Esophagus (tissue), 2 donors: ENCODE data around the gene PTPRF. TPM values are rescaled to one million over a fixed set of nuclear protein-coding genes. Genes with fewer than 3 reads are reported as not detected.
"Not testable (repeated sequence)": the region's sequence is repeated elsewhere in the genome, so short reads cannot be mapped to it uniquely, and the experiment has no call there.

ENCODE experiments used
- H3K27ac ChIP-seq, 2 donors: one replicate each; pipeline ENCODE4 v1.5.1; 2013; ENCODE audit warnings: low read depth in 2 of 2, mild to moderate bottlenecking in 2 of 2, inconsistent platforms in 1 of 2, low read length in 1 of 2, moderate library complexity in 1 of 2
- H3K27me3 ChIP-seq, 2 donors: one replicate each; pipeline ENCODE4 v1.6.1; 2013; ENCODE audit warnings: low read length in 2 of 2, control low read depth in 1 of 2, mild to moderate bottlenecking in 1 of 2; ENCODE audit not compliant: insufficient read depth in 2 of 2, control insufficient read depth in 1 of 2
- H3K36me3 ChIP-seq, 2 donors: one replicate each; pipeline ENCODE4 v1.6.1; 2013; ENCODE audit warnings: low read length in 1 of 2; ENCODE audit not compliant: control insufficient read depth in 2 of 2, insufficient read depth in 2 of 2
- H3K4me1 ChIP-seq, 2 donors: one replicate each; pipeline ENCODE4 v1.6.1; 2013; ENCODE audit warnings: low read length in 1 of 2; ENCODE audit not compliant: control insufficient read depth in 2 of 2, insufficient read depth in 2 of 2
- H3K4me3 ChIP-seq, 2 donors: one replicate each; pipeline ENCODE4 v1.5.1; 2013; ENCODE audit warnings: low read length in 2 of 2, mild to moderate bottlenecking in 2 of 2, low read depth in 1 of 2, moderate library complexity in 1 of 2
- H3K9me3 ChIP-seq, 2 donors: one replicate each; pipeline ENCODE4 v1.6.1; 2013; ENCODE audit warnings: mild to moderate bottlenecking in 2 of 2, low read depth in 1 of 2, low read length in 1 of 2, moderate library complexity in 1 of 2; ENCODE audit not compliant: control insufficient read depth in 2 of 2, insufficient read depth in 1 of 2
- WGBS, 2 donors: extraction: QIAGEN DNeasy Blood & Tissue Kit; methylation state at CpG; one replicate each; pipeline ENCODE4 v1.1.7; 2013; 5-methylcytosine and 5-hydroxymethylcytosine counted together
- polyA plus RNA-seq, 2 donors: library from polyadenylated mRNA; stranded (reverse); fragments of 200-250 nt; gene quantifications; one replicate each; pipeline ENCODE4 v1.2.3, GENCODE V29; 2013
- donor health status: healthy with polysubstance abuse.
- donor health status: Bipolar disorder and iron deficiency.

PTPRF gene
- polyA plus RNA-seq, 2 donors = 62.7 to 69.9 TPM

DNA sequence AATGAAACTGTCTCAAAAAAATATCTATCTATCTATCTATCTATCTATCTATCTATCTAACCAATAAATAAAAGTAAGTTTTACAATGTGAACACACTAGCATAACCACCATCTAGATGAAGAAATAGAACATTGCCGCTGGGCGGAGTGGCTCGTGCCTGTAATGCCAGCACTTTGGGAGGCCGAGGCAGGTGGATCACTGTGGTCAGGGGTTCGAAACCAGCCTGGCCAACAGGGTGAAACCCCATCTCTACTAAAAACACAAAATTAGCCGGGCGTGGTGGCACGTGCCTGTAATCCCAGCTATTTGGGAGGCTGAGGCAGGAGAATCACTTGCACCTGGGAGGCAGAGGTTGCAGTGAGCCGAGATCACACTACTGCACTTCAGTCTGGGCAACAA is 116.6 kb downstream of the PTPRF start:
- not testable (repeated sequence) for H3K4me1 ChIP-seq, H3K9me3 ChIP-seq, H3K27me3 ChIP-seq, H3K4me3 ChIP-seq, H3K27ac ChIP-seq, H3K36me3 ChIP-seq
- 93 to 94% methylated on average over 9 of the region's 9 CpGs for WGBS, 2 donors

DNA sequence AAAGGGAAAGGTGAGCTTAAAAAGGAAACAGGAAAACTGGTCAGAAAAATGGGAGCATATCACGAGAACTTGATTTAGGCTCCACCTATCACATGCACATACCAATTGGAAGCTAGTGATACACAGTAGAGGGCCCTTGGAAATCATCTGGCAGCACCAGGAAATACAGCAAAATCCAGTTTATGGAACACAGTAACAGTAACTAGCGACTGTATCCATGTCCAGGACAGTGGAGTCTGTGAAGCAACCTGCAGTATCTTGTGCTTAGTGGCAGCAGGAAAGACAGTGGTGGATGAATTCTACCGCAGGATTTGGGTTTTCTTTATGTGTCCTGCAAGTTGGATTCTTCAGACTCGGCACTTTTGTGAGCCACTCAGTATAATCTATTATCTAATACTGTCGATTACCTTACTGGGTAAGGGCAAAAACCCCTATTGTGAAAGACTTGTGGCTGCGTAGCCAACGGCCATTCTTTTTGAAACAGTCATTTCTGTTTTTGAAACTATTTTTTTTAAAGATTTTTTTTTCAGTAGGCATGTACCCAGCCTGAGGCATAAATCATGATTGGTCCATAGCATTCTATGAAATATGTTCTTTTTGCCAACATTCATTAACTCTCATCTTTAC is 117.7 kb downstream of the PTPRF start:
- no peaks in the 10 kb centered on the region for H3K36me3 ChIP-seq
- 48 to 62% methylated on average over 7 of the region's 7 CpGs for WGBS, 2 donors
- H3K4me1 ChIP-seq = no peaks in the 10 kb centered on the region
- no peaks in the 10 kb centered on the region for H3K27me3 ChIP-seq
- no peak overlapping the region for H3K4me3 ChIP-seq
- H3K9me3 ChIP-seq = no peaks in the 10 kb centered on the region
- H3K27ac ChIP-seq = no peak overlapping the region

DNA sequence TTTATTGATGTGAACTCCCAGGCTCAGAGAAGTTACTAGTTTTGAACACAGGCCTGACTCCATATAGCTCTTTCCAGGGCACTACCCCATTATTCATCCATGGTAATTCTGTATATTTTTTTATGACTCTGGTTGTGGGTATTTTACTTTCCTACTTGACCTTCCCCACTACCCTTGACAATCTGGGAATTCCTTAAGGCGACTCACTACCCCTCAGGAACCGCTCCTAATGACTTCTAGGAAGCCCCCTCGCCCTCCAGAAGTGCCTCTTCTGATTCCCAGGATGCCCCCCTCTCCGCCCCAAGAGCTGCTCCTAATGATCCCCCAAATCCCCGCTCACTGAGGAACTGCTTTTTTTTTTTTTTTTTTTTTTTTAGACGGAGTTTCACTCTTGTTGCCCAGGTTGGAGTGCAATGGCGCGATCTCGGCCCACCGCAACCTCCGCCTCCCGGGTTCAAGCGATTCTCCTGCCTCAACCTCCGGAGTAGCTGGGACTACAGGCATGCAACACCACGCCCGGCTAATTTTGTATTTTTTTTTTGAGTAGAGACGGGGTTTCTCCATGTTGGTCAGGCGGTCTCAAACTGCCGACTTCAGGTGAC is 118.3 kb downstream of the PTPRF start:
- Histone ChIP-seq H3K36me3 (no peaks in the 10 kb centered on the region), H3K4me1 (no peaks in the 10 kb centered on the region), H3K27ac (peak overlapping the region; percentile 91 to 95), H3K4me3 (peak overlapping the region; percentile 48 to 73), H3K27me3 (no peaks in the 10 kb centered on the region), H3K9me3 (no peaks in the 10 kb centered on the region)
- WGBS, 2 donors = 38 to 40% methylated on average over 19 of the region's 19 CpGs

DNA sequence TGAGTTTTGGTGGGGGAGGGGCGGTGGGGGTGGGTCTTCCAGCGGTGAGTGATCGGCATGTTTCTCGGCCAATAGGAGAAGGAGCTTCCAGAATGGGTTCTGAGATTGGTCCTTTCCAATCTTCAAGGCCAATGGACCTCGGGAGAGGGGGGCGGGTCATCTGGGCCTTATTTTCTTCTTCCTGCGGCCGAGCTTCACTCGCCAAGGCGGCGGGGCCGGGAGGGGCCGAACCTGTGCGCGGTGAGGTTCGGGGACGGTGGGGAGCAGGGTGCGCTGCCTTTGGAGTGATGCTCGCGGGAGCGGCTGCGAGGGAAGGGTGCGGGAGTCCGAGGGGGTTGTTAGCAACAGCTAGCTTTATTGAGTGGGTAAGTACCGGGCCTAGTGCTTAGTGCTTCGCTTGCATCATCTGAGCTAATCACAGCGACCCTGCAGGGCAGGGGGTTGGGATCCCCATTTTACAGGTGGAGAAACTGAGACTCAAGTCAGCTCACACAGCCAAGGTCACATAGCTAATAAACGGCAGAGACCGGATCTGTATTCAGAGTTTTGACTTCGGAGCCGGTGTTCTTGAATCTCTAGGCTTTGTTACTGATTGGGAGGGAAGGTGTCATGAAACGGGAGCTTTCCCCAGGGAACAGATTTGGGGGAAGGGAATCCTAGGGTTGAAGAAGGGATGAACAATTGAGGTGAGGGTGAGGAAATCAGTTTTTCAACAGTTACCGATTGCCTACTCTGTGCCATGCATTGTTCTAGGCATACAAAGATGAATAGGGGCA is 119.8 kb downstream of the PTPRF start:
- whole genome bisulfite sequencing, 2 donors = 1% methylated on average over 31 to 33 of the region's 33 CpGs
- Histone ChIP-seq H3K27ac (peak overlapping the region; percentile 99), H3K9me3 (no peaks in the 10 kb centered on the region), H3K27me3 (no peaks in the 10 kb centered on the region), H3K4me1 (no peaks in the 10 kb centered on the region), H3K4me3 (peak overlapping the region; percentile 82 to 85), H3K36me3 (peaks cover 3 to 4% of the 10 kb centered on the region in 2 donors)

DNA sequence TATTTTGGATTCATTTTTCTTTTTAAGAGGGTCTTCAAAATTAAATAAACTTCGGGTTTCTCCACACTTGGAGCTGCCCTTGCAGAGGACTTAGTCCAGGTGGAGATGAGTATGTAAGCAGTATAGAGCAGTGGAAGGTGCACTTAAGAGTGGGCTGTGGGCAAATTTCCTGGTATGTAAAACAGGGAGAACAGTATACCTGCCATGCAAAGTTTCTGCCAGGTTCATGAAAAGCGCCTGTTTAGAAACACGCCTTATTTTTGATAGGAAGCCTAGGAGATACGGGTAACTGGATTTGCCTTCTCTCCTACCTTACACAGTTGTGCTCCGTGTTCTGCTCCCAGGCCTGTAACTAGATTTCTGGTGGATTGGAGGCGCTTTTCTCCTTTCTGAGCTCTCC is 120.5 kb downstream of the PTPRF start:
- Histone ChIP-seq H3K27ac (peak overlapping the region; percentile 3 to 53), H3K27me3 (no peaks in the 10 kb centered on the region)
- 26 to 34% methylated on average over 6 of the region's 6 CpGs for WGBS, 2 donors

DNA sequence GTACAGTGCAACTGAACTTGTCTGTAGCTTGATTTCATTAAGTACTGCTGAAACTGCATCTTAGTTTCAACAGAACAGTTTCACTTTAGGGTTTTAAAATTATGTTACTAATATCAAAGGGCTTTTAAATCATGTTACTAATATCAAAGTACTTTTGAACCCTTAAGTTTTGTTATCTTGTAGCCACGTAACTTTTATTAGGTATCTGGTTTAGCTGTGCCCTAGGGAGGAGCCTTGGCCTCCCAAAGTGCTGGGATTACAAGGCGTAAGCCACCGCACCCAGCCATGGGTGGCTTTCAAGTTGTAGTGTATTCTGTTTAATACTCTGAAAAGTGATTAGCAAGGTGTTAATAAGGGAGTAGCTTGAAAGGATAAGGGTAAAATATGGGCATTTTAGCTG is 121.2 kb downstream of the PTPRF start:
- Histone ChIP-seq H3K27me3 (no peaks in the 10 kb centered on the region), H3K4me1 (no peaks in the 10 kb centered on the region), H3K9me3 (no peaks in the 10 kb centered on the region), H3K4me3 (peak overlapping the region in 1 of 2 donors; percentile 82), H3K36me3 (peaks cover 6 to 9% of the 10 kb centered on the region in 2 donors), H3K27ac (no peak overlapping the region)
- WGBS, 2 donors = 36 to 37% methylated on average over 3 of the region's 3 CpGs

More for the DNA sequence above, 120.5 kb downstream of the PTPRF start:
- peaks cover 6 to 9% of the 10 kb centered on the region in 2 donors for H3K36me3 ChIP-seq
- H3K4me1 ChIP-seq = no peaks in the 10 kb centered on the region
- H3K9me3 ChIP-seq = no peaks in the 10 kb centered on the region
- H3K4me3 ChIP-seq = peak overlapping the region; percentile 29 to 82

DNA sequence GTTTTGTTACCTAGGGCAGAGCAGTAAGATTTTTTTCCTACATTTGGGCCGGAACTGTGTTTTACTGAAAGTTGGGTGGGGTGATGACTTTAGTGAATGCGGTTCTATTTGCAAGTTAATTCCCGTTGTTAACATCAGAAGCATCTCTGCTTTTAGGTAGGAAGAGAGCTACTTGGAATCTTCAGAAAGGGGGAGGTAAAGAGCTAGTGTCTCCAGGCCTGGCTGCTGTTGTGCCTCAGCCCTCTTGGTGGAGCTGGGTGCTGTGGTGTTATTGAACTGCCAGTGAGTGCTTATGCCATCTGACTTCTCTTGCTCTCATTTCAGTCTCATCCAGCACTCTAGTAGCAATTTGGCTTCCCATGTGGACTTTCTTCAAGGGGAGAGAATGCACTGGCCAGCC is 122.7 kb downstream of the PTPRF start:
- Histone ChIP-seq H3K36me3 (peaks cover 8 to 9% of the 10 kb centered on the region in 2 donors), H3K9me3 (no peaks in the 10 kb centered on the region), H3K27me3 (no peaks in the 10 kb centered on the region), H3K4me3 (no peak overlapping the region), H3K4me1 (no peaks in the 10 kb centered on the region), H3K27ac (peak overlapping the region in 1 of 2 donors; percentile 13)
- WGBS, 2 donors = 50 to 57% methylated on average over 3 of the region's 3 CpGs

DNA sequence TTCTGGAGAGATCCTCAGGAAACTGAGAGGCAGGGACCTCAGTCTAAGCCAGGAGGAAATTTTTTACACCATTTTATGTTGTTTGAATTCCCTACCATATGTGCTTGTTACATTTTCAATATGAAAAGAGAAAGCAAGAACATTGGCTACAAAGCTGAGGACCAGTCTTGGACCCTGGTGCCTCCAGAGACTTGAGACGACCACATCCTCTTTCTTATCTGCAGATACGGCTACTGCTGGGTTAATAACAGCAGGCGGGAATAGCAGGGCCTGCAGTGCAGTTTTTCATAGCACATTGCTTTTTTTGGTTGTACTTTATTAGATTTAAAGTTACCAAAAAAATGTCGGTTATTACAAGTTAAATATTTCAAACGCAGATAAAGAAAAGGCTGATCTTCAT is 123.2 kb downstream of the PTPRF start:
- H3K9me3 ChIP-seq = no peaks in the 10 kb centered on the region
- whole genome bisulfite sequencing, 2 donors = 71 to 82% methylated on average over 5 of the region's 5 CpGs
- peaks cover 8 to 9% of the 10 kb centered on the region in 2 donors for H3K36me3 ChIP-seq
- H3K4me3 ChIP-seq = no peak overlapping the region
- H3K27me3 ChIP-seq = no peaks in the 10 kb centered on the region
- no peak overlapping the region for H3K27ac ChIP-seq
- no peaks in the 10 kb centered on the region for H3K4me1 ChIP-seq

DNA sequence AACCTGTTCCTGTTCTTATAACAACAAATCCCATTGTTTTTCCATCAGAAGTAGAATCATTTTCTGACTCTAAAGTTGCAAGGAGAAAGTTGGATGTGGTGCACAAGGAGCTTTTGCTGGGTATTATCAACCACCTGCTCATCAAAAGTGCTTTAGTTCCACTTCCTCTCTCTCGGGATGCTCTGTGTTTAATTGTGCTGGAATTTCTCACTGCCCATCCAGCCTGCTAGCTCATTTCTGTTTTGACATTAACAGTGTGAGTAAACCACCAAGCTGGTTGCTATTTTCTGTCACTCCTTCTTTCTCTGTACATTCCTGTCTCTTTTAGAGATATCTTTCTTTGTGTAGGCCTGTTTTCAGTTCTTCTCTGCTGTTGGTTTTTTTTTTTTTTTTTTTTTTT is 125.3 kb downstream of the PTPRF start:
- Histone ChIP-seq H3K27ac (no peak overlapping the region), H3K4me1 (no peaks in the 10 kb centered on the region), H3K9me3 (no peaks in the 10 kb centered on the region), H3K4me3 (no peak overlapping the region), H3K36me3 (peaks cover 9 to 14% of the 10 kb centered on the region in 2 donors), H3K27me3 (no peaks in the 10 kb centered on the region)
- WGBS, 2 donors = 71 to 82% methylated on average over 1 of the region's 1 CpG
